ENCODE measurements around the gene ATXN1. TPM values are rescaled to one million over a fixed set of nuclear protein-coding genes. Genes with fewer than 3 reads are reported as not detected.
"Not testable (repeated sequence)": the region's sequence is repeated elsewhere in the genome, so short reads cannot be mapped to it uniquely, and the experiment has no call there.

Gene ATXN1
- total RNA-seq, 1 donor from 2014 or later, result 33.7 TPM

DNA sequence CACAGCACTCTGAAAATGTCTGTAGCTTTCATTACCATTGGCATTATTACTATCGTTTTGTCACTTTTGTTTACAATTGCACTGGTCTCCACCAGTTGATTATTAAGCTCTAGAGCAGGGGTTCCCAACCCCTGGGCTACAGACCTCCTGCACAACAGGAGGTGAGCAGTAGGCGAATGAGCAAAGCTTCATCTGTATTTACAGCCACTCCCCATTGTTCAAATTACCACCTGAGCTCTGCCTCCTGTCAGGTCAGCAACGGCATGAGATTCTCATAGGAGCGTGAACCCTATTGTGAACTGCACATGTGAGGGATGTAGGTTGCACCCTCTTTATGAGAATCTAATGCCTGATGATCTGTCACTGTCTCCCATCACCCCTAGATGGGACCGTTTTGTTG is 126.4 kb downstream of the ATXN1 start:
- no peaks in the 10 kb centered on the region for H3K27me3 Mint-ChIP-seq
- H3K27ac Mint-ChIP-seq, result no peak overlapping the region
- TF ChIP-seq, protein P1, sequence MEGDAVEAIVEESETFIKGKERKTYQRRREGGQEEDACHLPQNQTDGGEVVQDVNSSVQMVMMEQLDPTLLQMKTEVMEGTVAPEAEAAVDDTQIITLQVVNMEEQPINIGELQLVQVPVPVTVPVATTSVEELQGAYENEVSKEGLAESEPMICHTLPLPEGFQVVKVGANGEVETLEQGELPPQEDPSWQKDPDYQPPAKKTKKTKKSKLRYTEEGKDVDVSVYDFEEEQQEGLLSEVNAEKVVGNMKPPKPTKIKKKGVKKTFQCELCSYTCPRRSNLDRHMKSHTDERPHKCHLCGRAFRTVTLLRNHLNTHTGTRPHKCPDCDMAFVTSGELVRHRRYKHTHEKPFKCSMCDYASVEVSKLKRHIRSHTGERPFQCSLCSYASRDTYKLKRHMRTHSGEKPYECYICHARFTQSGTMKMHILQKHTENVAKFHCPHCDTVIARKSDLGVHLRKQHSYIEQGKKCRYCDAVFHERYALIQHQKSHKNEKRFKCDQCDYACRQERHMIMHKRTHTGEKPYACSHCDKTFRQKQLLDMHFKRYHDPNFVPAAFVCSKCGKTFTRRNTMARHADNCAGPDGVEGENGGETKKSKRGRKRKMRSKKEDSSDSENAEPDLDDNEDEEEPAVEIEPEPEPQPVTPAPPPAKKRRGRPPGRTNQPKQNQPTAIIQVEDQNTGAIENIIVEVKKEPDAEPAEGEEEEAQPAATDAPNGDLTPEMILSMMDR (conservative IDR thresholded peaks at IDR 0.05), result no peak
- H3K36me3 Mint-ChIP-seq, result peaks cover 17% of the 10 kb centered on the region
- H3K4me1 Mint-ChIP-seq (ENCODE audit: unreplicated experiment), result peaks cover 18% of the 10 kb centered on the region
- no peak for DNase-seq (ENCODE audit: extremely low spot score, unreplicated experiment)
- H3K9me3 Mint-ChIP-seq, result no peaks in the 10 kb centered on the region
- no peak overlapping the region for H3K4me3 Mint-ChIP-seq

DNA sequence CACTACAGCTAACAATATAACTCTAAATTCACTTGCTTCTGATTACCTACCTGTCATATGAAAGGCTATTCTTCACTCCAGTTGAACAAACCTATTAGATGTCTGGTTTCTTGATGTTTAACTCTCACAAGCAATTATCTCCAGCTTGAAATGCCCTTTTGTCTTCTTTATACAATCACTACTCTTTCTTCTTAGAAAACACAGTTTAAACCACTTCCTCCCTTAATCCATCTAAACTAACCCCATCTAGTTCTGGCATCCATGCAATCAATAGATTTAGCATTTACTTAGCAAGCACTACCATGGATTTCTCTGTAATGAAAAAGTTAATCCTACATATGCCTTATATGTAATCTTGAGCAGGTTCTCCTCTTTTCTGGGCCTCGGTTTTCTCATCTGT is 127.3 kb downstream of the ATXN1 start:
- Mint-ChIP-seq H3K9me3 (no peaks in the 10 kb centered on the region), H3K4me3 (no peak overlapping the region), H3K36me3 (peaks cover 19% of the 10 kb centered on the region), H3K4me1 (ENCODE audit: unreplicated experiment) (peaks cover 18% of the 10 kb centered on the region), H3K27me3 (no peaks in the 10 kb centered on the region), H3K27ac (no peak overlapping the region)
- no peak for DNase-seq (ENCODE audit: extremely low spot score, unreplicated experiment)
- TF ChIP-seq, protein P1 (conservative IDR thresholded peaks at IDR 0.05), result no peak

DNA sequence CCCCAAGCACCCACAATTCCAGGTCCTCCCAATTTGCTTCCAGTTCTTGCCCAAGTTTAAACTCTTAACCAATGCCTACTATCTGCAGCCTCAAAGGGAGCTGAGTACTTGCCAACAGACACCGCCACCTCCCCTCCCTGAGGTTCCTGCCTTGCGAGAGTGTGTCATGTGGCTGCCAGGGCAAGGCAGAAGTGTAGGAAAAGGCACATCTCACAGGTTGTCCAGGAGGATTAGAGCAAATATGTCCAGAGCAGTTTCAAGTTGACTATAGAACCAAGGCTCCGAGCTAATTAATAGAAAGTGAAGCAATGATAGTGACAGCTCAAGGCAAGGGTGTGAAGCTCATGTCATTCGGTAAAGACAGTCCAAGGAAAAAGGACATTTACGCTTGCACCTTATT is 127.8 kb downstream of the ATXN1 start:
- Mint-ChIP-seq H3K27me3 (no peaks in the 10 kb centered on the region), H3K4me1 (ENCODE audit: unreplicated experiment) (peaks cover 18% of the 10 kb centered on the region), H3K27ac (no peak overlapping the region), H3K36me3 (peaks cover 20% of the 10 kb centered on the region), H3K9me3 (no peaks in the 10 kb centered on the region), H3K4me3 (no peak overlapping the region)
- DNase-seq (ENCODE audit: extremely low spot score, unreplicated experiment), result no peak
- TF ChIP-seq, protein P1 (conservative IDR thresholded peaks at IDR 0.05), result no peak

DNA sequence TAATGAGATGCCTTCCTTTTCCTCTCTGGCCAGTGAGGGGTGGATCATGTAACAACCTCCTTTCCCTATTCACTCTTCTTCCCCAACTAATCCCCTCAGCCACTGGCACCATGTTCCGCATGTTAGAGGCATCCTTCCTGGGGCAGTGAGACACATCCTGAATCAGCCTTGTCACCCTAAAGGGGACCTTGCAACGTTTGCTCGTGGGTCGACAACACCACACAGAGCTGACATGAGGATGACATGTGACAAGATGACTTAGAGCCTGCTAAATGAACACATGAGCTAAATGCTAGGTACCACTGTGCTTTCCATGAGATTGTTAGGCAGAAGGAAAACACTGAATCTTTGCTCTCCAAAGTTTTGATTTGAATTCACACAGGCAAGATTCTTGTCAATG is 129.2 kb downstream of the ATXN1 start:
- H3K27ac Mint-ChIP-seq, result no peak overlapping the region
- no peak for DNase-seq (ENCODE audit: extremely low spot score, unreplicated experiment)
- peaks cover 18% of the 10 kb centered on the region for H3K4me1 Mint-ChIP-seq (ENCODE audit: unreplicated experiment)
- no peaks in the 10 kb centered on the region for H3K27me3 Mint-ChIP-seq
- no peaks in the 10 kb centered on the region for H3K9me3 Mint-ChIP-seq
- peaks cover 22% of the 10 kb centered on the region for H3K36me3 Mint-ChIP-seq
- no peak overlapping the region for H3K4me3 Mint-ChIP-seq
- TF ChIP-seq, protein P1 (conservative IDR thresholded peaks at IDR 0.05), result no peak

DNA sequence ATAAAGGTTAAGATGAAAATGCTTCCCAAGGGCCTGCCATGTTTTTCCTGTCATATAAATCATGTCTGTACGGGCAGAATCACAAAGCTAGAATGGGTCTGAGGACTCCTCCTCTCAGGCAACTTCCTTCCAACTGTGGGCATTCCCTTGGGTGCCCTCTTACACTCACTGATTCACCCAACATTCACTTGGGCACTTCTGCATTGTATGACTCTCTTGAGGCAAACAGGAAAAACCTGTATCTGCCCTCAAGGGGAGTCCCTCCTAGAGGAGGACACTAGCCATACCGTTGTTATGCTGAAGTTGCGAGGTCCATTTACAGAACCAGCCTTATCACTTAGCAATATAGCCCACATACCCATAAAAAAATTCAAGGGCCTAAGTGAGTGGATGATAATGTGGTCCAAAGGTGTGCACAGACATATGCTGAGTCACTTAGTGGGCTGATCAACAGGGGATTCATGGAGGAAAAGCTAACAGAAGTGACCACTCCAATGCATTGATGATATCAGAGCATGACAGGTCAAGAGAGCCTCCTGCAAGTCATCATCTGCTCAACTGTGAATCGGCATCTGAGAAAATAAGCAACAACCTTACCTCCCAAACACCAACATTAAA is 131.1 kb downstream of the ATXN1 start:
- Mint-ChIP-seq H3K27ac (no peak overlapping the region), H3K27me3 (no peaks in the 10 kb centered on the region), H3K9me3 (no peaks in the 10 kb centered on the region), H3K4me3 (no peak overlapping the region), H3K36me3 (peaks cover 16% of the 10 kb centered on the region), H3K4me1 (ENCODE audit: unreplicated experiment) (peaks cover 6% of the 10 kb centered on the region)
- no peak for DNase-seq (ENCODE audit: extremely low spot score, unreplicated experiment)
- TF ChIP-seq, protein P1 (conservative IDR thresholded peaks at IDR 0.05), result no peak

DNA sequence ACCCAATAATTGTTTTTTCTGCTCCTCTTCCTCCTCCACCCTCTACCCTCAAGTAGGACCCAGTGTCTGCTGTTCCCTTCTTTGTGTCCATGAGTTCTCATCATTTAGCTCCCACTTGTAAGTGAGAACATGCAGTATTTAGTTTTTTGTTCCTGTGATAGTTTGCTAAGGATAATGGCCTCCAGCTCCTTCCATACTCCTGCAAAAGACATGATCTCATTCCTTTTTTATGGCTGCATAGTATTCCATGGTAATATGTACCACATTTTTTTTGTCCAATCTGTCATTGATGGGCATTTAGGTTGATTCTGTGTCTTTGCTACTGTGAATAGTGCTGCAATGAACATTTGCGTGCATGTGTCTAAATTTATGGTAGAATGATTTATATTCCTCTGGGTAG is 132.7 kb downstream of the ATXN1 start:
- H3K4me1 Mint-ChIP-seq (ENCODE audit: unreplicated experiment); H3K4me3 Mint-ChIP-seq; H3K9me3 Mint-ChIP-seq; DNase-seq (ENCODE audit: extremely low spot score, unreplicated experiment); H3K27me3 Mint-ChIP-seq; H3K27ac Mint-ChIP-seq: not testable (repeated sequence)
- H3K36me3 Mint-ChIP-seq, result peaks cover 16% of the 10 kb centered on the region
